GM10266 (cell line): Measurements from ENCODE around the gene AUTS2.
A peak's percentile ranks its signal among the peaks of the same experiment; 100 is the strongest.
"Not testable (repeated sequence)": the region's sequence is repeated elsewhere in the genome, so short reads cannot be mapped to it uniquely, and the experiment has no call there.

Experiments used
- DNase-seq: peaks from one replicate; pipeline ENCODE4 v3.0.0; 2012; ENCODE audit errors: extremely low spot score
- CTCF ChIP-seq: IDR thresholded peaks from 2 replicates; pipeline ENCODE4 v1.5.1; 2012; ENCODE audit warnings: mild to moderate bottlenecking, low read depth; ENCODE audit not compliant: control insufficient read depth, insufficient read depth; ENCODE audit errors: missing control alignments

AUTS2 gene

DNA sequence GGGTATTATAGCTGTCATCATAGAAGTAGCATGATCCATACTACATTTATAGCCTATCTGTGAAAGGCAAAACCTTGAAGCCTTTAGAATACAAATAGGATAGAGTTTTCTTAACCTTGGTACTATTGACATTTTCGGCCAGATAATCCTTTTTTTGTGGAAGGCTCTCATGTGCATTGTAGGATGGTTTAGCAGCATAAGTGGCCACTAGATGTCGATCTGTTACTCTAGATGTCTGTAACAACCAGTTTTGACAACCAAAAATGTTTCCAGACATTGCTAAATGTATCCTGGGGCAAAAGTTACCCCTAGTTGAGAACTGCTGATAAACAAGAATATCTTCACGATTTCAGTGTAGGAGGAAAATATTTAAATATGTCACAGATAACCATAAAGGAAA lies 1214.2 kb downstream of the AUTS2 start:
- TF ChIP-seq CTCF = no peak
- no peak for DNase-seq

DNA sequence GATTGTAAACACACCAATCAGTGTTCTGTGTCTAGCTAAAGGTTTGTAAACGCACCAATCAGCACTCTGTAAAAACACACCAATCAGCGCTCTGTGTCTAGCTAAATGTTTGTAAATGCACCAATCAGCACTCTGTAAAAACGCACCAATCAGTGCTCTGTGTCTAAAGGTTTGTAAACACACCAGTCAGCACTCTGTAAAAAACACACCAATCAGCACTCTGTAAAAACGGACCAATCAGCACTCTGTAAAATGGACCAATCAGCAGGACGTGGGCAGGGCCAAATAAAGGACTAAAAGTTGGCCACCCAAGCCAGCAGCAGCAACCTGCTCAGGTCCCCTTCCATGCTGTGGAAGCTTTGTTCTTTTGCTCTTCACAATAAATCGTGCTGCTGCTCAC lies 1224.2 kb downstream of the AUTS2 start:
- DNase-seq = not testable (repeated sequence)

- DNase-seq = peak; percentile 67
- peak; percentile 81 for TF ChIP-seq CTCF
These were observed 1231.2 kb downstream of the AUTS2 start for GRCh38 chr7:70829221-70830059.

- no peak for TF ChIP-seq CTCF
- no peak for DNase-seq
These were observed 1231.8 kb downstream of the AUTS2 start for GRCh38 chr7:70830060-70830395.

DNA sequence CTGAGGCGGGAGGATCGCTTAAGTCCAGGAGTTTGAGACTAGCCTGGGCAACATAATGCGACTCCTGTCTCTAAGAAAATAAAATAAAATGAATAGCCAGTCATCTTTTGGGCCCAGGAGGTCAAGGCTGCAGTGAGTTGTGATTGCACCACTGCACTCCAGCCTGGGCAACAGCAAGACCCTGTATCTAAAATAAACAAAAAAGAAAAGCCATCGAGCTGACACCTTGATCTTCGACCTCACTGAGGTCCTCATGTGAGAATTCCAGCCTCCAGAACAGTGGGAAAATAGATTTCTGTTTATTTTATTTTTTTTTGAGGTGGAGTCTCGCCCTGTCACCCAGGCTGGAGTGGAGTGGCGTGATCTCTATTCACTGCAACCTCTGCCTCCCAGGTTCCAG lies 1232.2 kb downstream of the AUTS2 start:
- TF ChIP-seq CTCF = no peak
- no peak for DNase-seq

- DNase-seq = no peak
- no peak for TF ChIP-seq CTCF
These were observed 1235.5 kb downstream of the AUTS2 start for GRCh38 chr7:70833726-70834125.

GRCh38 chr7:70834424-70834823 lies 1236.1 kb downstream of the AUTS2 start:
- DNase-seq = no peak
- TF ChIP-seq CTCF = no peak

GRCh38 chr7:70835658-70836057 lies 1237.4 kb downstream of the AUTS2 start:
- no peak for DNase-seq

More at GRCh38 chr7:70835658-70836057, 1237.4 kb downstream of the AUTS2 start:
- no peak for TF ChIP-seq CTCF
